GM18951 (cell line): ENCODE results near the gene CNTLN.

Source experiments
- POLR2A ChIP-seq: IDR thresholded peaks from 4 replicates; pipeline ENCODE4 v1.6.1; 2011; ENCODE audit warnings: mild to moderate bottlenecking; ENCODE audit not compliant: insufficient read length, insufficient read depth; ENCODE audit errors: extremely low read depth
- in situ Hi-C: fragments of 300-500 bp; cut with MboI; formaldehyde crosslinking; loops from one replicate; pipeline ENCODE4 v1.12.0; 2022; ENCODE audit warnings: low sequenced_read_pairs, mixed read lengths, inconsistent platforms; ENCODE audit not compliant: unreplicated experiment

CNTLN gene

GRCh38 chr9:17535176-17535575 is 400.3 kb downstream of the CNTLN start:
- TF ChIP-seq POLR2A, result no peak
- in situ Hi-C loops, result loop anchor here (10.0 kb wide), 1 partner anchor 260 kb away; no protein-coding TSS in a partner anchor

- in situ Hi-C loops, result loop anchor here (10.0 kb wide), 1 partner anchor 259 kb away; no protein-coding TSS in a partner anchor
- TF ChIP-seq POLR2A, result no peak
These were observed 401.2 kb downstream of the CNTLN start for GRCh38 chr9:17536027-17536426.

DNA sequence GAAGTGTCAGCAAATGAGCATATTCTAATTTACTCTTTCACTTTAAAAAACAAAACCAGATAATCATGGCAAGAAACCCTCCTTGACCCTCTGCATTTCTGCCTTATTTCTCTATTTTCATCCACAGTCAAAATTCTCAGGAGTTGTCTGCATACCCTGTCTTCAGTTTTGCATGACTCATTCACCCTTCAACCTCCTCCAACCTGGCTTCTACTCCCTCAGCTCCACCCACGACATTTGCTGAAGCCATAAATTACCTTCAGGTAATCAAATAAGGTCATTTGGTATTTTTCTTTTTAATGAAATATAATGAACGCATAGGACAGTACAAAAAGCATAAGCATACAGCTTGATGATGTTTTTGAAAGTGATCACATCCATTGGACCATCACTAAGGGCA is 416.2 kb downstream of the CNTLN start:
- in situ Hi-C loops, result no loop called here
- TF ChIP-seq POLR2A, result no peak
